SK-N-SH (cell line): Measurements from ENCODE around the gene PGS1.

Source experiments
- FOSL2 ChIP-seq: IDR thresholded peaks from 2 replicates; pipeline ENCODE4 v1.4.0; 2012; ENCODE audit warnings: low read depth, mild to moderate bottlenecking, moderate library complexity, borderline replicate concordance
- FOXM1 ChIP-seq: IDR thresholded peaks from 2 replicates; pipeline ENCODE4 v1.4.0; 2012; ENCODE audit warnings: low read depth, mild to moderate bottlenecking
- MAX ChIP-seq: IDR thresholded peaks from 2 replicates; pipeline ENCODE4 v1.4.0; 2012; ENCODE audit warnings: low read depth
- POLR2AphosphoS5 ChIP-seq: IDR thresholded peaks from 2 replicates; pipeline ENCODE4 v1.6.1; 2012; ENCODE audit warnings: low read depth, low read length
- SIN3A ChIP-seq: IDR thresholded peaks from 2 replicates; pipeline ENCODE4 v1.6.1; 2012; ENCODE audit warnings: low read depth, mild to moderate bottlenecking, low read length, moderate library complexity, borderline replicate concordance
- TAF1 ChIP-seq: IDR thresholded peaks from 2 replicates; pipeline ENCODE4 v1.6.1; 2012; ENCODE audit warnings: low read depth, mild to moderate bottlenecking, low read length, moderate library complexity, borderline replicate concordance
- YY1 ChIP-seq: IDR thresholded peaks from 2 replicates; pipeline ENCODE4 v1.4.0; 2012; ENCODE audit warnings: low read depth, mild to moderate bottlenecking
- TF ChIP-seq, protein P1 (sequence below): fragments of 200-600 bp; sonication (generic); IDR thresholded peaks from 2 replicates; pipeline ENCODE4 v1.6.1; 2017; ENCODE audit warnings: antibody characterized with exemption, mild to moderate bottlenecking, moderate library complexity
- TF ChIP-seq, protein P2 (sequence below): IDR thresholded peaks from 2 replicates; pipeline ENCODE4; 2012

GRCh38 chr17:78461799-78462053, 83.3 kb downstream of the PGS1 start:
- TF ChIP-seq, protein P1, sequence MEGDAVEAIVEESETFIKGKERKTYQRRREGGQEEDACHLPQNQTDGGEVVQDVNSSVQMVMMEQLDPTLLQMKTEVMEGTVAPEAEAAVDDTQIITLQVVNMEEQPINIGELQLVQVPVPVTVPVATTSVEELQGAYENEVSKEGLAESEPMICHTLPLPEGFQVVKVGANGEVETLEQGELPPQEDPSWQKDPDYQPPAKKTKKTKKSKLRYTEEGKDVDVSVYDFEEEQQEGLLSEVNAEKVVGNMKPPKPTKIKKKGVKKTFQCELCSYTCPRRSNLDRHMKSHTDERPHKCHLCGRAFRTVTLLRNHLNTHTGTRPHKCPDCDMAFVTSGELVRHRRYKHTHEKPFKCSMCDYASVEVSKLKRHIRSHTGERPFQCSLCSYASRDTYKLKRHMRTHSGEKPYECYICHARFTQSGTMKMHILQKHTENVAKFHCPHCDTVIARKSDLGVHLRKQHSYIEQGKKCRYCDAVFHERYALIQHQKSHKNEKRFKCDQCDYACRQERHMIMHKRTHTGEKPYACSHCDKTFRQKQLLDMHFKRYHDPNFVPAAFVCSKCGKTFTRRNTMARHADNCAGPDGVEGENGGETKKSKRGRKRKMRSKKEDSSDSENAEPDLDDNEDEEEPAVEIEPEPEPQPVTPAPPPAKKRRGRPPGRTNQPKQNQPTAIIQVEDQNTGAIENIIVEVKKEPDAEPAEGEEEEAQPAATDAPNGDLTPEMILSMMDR, result no peak
- no peak for TF ChIP-seq FOSL2
- no peak for TF ChIP-seq SIN3A
- TF ChIP-seq TAF1, result no peak
- TF ChIP-seq POLR2AphosphoS5, result no peak
- no peak for TF ChIP-seq FOXM1
- TF ChIP-seq MAX, result no peak
- TF ChIP-seq, protein P2, sequence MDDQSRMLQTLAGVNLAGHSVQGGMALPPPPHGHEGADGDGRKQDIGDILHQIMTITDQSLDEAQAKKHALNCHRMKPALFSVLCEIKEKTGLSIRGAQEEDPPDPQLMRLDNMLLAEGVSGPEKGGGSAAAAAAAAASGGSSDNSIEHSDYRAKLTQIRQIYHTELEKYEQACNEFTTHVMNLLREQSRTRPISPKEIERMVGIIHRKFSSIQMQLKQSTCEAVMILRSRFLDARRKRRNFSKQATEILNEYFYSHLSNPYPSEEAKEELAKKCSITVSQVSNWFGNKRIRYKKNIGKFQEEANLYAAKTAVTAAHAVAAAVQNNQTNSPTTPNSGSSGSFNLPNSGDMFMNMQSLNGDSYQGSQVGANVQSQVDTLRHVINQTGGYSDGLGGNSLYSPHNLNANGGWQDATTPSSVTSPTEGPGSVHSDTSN, result no peak
- TF ChIP-seq YY1, result no peak
